ENCODE measurements around the gene YARS1. TPM values are rescaled to one million over a fixed set of nuclear protein-coding genes. Genes with fewer than 3 reads are reported as not detected.
"Not testable (repeated sequence)": the region's sequence is repeated elsewhere in the genome, so short reads cannot be mapped to it uniquely, and the experiment has no call there.

The YARS1 gene
- total RNA-seq, 1 experiment from 2014 or later = 118 TPM

- Histone ChIP-seq H3K36me3 (ENCODE audit: insufficient read depth, low read length) (peaks cover 16% of the 10 kb centered on the region), H3K9me2 (replicated peaks; ENCODE audit: insufficient read depth, low read length) (no peaks in the 10 kb centered on the region), H3K27me3 (ENCODE audit: low read length) (no peaks in the 10 kb centered on the region), H3K27ac (ENCODE audit: low read length) (no peak overlapping the region), H4K20me1 (ENCODE audit: insufficient read depth, low read depth, low read length) (no peaks in the 10 kb centered on the region), H3K4me1 (ENCODE audit: low read length) (peaks cover 8% of the 10 kb centered on the region), H2AFZ (ENCODE audit: low read length) (no peak overlapping the region), H3K9ac (ENCODE audit: low read length) (no peak overlapping the region), H3K79me2 (ENCODE audit: low read length) (peaks cover 5% of the 10 kb centered on the region; the same call in 1 of the 2 replicates), H3K4me3 (ENCODE audit: low read length) (no peak overlapping the region), H3K4me2 (ENCODE audit: low read depth, low read length, poor library complexity, severe bottlenecking) (no peak overlapping the region), H3K9me3 (ENCODE audit: low read length) (no peaks in the 10 kb centered on the region)
- no peak for DNase-seq
Measured at GRCh38 chr1:32797456-32797855, 19.7 kb downstream of the YARS1 start.

GRCh38 chr1:32795763-32796162 is 21.4 kb downstream of the YARS1 start:
- not testable (repeated sequence) for H3K4me3 ChIP-seq (ENCODE audit: low read length); H3K9me3 ChIP-seq (ENCODE audit: low read length); H3K27ac ChIP-seq (ENCODE audit: low read length); H3K27me3 ChIP-seq (ENCODE audit: low read length); DNase-seq; H3K79me2 ChIP-seq (ENCODE audit: low read length); H3K4me2 ChIP-seq (ENCODE audit: low read depth, low read length, poor library complexity, severe bottlenecking); H4K20me1 ChIP-seq (ENCODE audit: insufficient read depth, low read depth, low read length); H3K4me1 ChIP-seq (ENCODE audit: low read length); H3K9ac ChIP-seq (ENCODE audit: low read length); H2AFZ ChIP-seq (ENCODE audit: low read length); H3K9me2 ChIP-seq (replicated peaks; ENCODE audit: insufficient read depth, low read length)
- peaks cover 25% of the 10 kb centered on the region for H3K36me3 ChIP-seq (ENCODE audit: insufficient read depth, low read length)

GRCh38 chr1:32791881-32792280 is 25.3 kb downstream of the YARS1 start:
- H3K27me3 ChIP-seq (ENCODE audit: low read length) = no peaks in the 10 kb centered on the region
- H4K20me1 ChIP-seq (ENCODE audit: insufficient read depth, low read depth, low read length) = no peaks in the 10 kb centered on the region
- H3K9ac ChIP-seq (ENCODE audit: low read length) = no peak overlapping the region
- H3K27ac ChIP-seq (ENCODE audit: low read length) = no peak overlapping the region
- H3K79me2 ChIP-seq (ENCODE audit: low read length) = no peaks in the 10 kb centered on the region
- no peaks in the 10 kb centered on the region for H3K4me1 ChIP-seq (ENCODE audit: low read length)
- no peaks in the 10 kb centered on the region for H3K9me3 ChIP-seq (ENCODE audit: low read length)
- no peak overlapping the region for H3K4me3 ChIP-seq (ENCODE audit: low read length)
- no peak overlapping the region for H3K4me2 ChIP-seq (ENCODE audit: low read depth, low read length, poor library complexity, severe bottlenecking)
- H2AFZ ChIP-seq (ENCODE audit: low read length) = no peak overlapping the region
- H3K36me3 ChIP-seq (ENCODE audit: insufficient read depth, low read length) = peaks cover 29% of the 10 kb centered on the region
- H3K9me2 ChIP-seq (replicated peaks; ENCODE audit: insufficient read depth, low read length) = no peaks in the 10 kb centered on the region
- DNase-seq = no peak

- H3K9me3 ChIP-seq (ENCODE audit: low read length); H4K20me1 ChIP-seq (ENCODE audit: insufficient read depth, low read depth, low read length); H2AFZ ChIP-seq (ENCODE audit: low read length); H3K27ac ChIP-seq (ENCODE audit: low read length); H3K4me1 ChIP-seq (ENCODE audit: low read length); DNase-seq; H3K4me2 ChIP-seq (ENCODE audit: low read depth, low read length, poor library complexity, severe bottlenecking); H3K27me3 ChIP-seq (ENCODE audit: low read length); H3K79me2 ChIP-seq (ENCODE audit: low read length); H3K9ac ChIP-seq (ENCODE audit: low read length); H3K9me2 ChIP-seq (replicated peaks; ENCODE audit: insufficient read depth, low read length); H3K4me3 ChIP-seq (ENCODE audit: low read length): not testable (repeated sequence)
- H3K36me3 ChIP-seq (ENCODE audit: insufficient read depth, low read length) = peaks cover 41% of the 10 kb centered on the region
Measured at GRCh38 chr1:32789356-32789755, 27.8 kb downstream of the YARS1 start.

GRCh38 chr1:32786856-32787255 is 30.3 kb downstream of the YARS1 start:
- Histone ChIP-seq H3K79me2 (ENCODE audit: low read length) (no peaks in the 10 kb centered on the region), H4K20me1 (ENCODE audit: insufficient read depth, low read depth, low read length) (no peaks in the 10 kb centered on the region), H3K4me3 (ENCODE audit: low read length) (no peak overlapping the region), H3K9ac (ENCODE audit: low read length) (no peak overlapping the region), H3K4me1 (ENCODE audit: low read length) (no peaks in the 10 kb centered on the region), H3K9me3 (ENCODE audit: low read length) (no peaks in the 10 kb centered on the region), H3K9me2 (replicated peaks; ENCODE audit: insufficient read depth, low read length) (no peaks in the 10 kb centered on the region), H3K4me2 (ENCODE audit: low read depth, low read length, poor library complexity, severe bottlenecking) (no peak overlapping the region), H3K36me3 (ENCODE audit: insufficient read depth, low read length) (peaks cover 44% of the 10 kb centered on the region), H3K27me3 (ENCODE audit: low read length) (no peaks in the 10 kb centered on the region), H2AFZ (ENCODE audit: low read length) (no peak overlapping the region), H3K27ac (ENCODE audit: low read length) (no peak overlapping the region)
- peak; percentile 53 for DNase-seq

- no peaks in the 10 kb centered on the region for H4K20me1 ChIP-seq (ENCODE audit: insufficient read depth, low read depth, low read length)
- H3K36me3 ChIP-seq (ENCODE audit: insufficient read depth, low read length) = peaks cover 42% of the 10 kb centered on the region
- DNase-seq = no peak
- H3K9me3 ChIP-seq (ENCODE audit: low read length) = no peaks in the 10 kb centered on the region
- H3K9me2 ChIP-seq (replicated peaks; ENCODE audit: insufficient read depth, low read length) = no peaks in the 10 kb centered on the region
- H2AFZ ChIP-seq (ENCODE audit: low read length) = no peak overlapping the region
- H3K4me1 ChIP-seq (ENCODE audit: low read length) = no peaks in the 10 kb centered on the region
- H3K4me3 ChIP-seq (ENCODE audit: low read length) = no peak overlapping the region
- no peaks in the 10 kb centered on the region for H3K79me2 ChIP-seq (ENCODE audit: low read length)
- no peak overlapping the region for H3K4me2 ChIP-seq (ENCODE audit: low read depth, low read length, poor library complexity, severe bottlenecking)
- no peak overlapping the region for H3K9ac ChIP-seq (ENCODE audit: low read length)
- H3K27me3 ChIP-seq (ENCODE audit: low read length) = no peaks in the 10 kb centered on the region
- no peak overlapping the region for H3K27ac ChIP-seq (ENCODE audit: low read length)
Measured at GRCh38 chr1:32784817-32785216, 32.3 kb downstream of the YARS1 start.

- Histone ChIP-seq H3K36me3 (ENCODE audit: insufficient read depth, low read length) (peaks cover 36% of the 10 kb centered on the region), H3K27me3 (ENCODE audit: low read length) (no peaks in the 10 kb centered on the region), H3K4me1 (ENCODE audit: low read length) (no peaks in the 10 kb centered on the region), H3K27ac (ENCODE audit: low read length) (no peak overlapping the region), H3K79me2 (ENCODE audit: low read length) (no peaks in the 10 kb centered on the region), H3K4me2 (ENCODE audit: low read depth, low read length, poor library complexity, severe bottlenecking) (no peak overlapping the region), H4K20me1 (ENCODE audit: insufficient read depth, low read depth, low read length) (no peaks in the 10 kb centered on the region), H3K4me3 (ENCODE audit: low read length) (no peak overlapping the region), H3K9me2 (replicated peaks; ENCODE audit: insufficient read depth, low read length) (no peaks in the 10 kb centered on the region), H2AFZ (ENCODE audit: low read length) (no peak overlapping the region), H3K9me3 (ENCODE audit: low read length) (no peaks in the 10 kb centered on the region), H3K9ac (ENCODE audit: low read length) (no peak overlapping the region)
- DNase-seq = no peak
Measured at GRCh38 chr1:32783851-32784250, 33.3 kb downstream of the YARS1 start.

GRCh38 chr1:32782086-32782485 is 35.1 kb downstream of the YARS1 start:
- Histone ChIP-seq H2AFZ (ENCODE audit: low read length) (no peak overlapping the region), H3K9ac (ENCODE audit: low read length) (no peak overlapping the region), H3K27me3 (ENCODE audit: low read length) (no peaks in the 10 kb centered on the region), H3K36me3 (ENCODE audit: insufficient read depth, low read length) (peaks cover 32% of the 10 kb centered on the region), H3K4me3 (ENCODE audit: low read length) (no peak overlapping the region), H3K4me2 (ENCODE audit: low read depth, low read length, poor library complexity, severe bottlenecking) (no peak overlapping the region), H4K20me1 (ENCODE audit: insufficient read depth, low read depth, low read length) (no peaks in the 10 kb centered on the region), H3K4me1 (ENCODE audit: low read length) (no peaks in the 10 kb centered on the region), H3K79me2 (ENCODE audit: low read length) (no peaks in the 10 kb centered on the region), H3K9me2 (replicated peaks; ENCODE audit: insufficient read depth, low read length) (no peaks in the 10 kb centered on the region), H3K9me3 (ENCODE audit: low read length) (no peaks in the 10 kb centered on the region), H3K27ac (ENCODE audit: low read length) (no peak overlapping the region)
- no peak for DNase-seq

GRCh38 chr1:32780628-32781234 is 36.4 kb downstream of the YARS1 start:
- DNase-seq = no peak
- Histone ChIP-seq H3K4me2 (ENCODE audit: low read depth, low read length, poor library complexity, severe bottlenecking) (no peak overlapping the region), H3K4me3 (ENCODE audit: low read length) (no peak overlapping the region), H3K9me2 (replicated peaks; ENCODE audit: insufficient read depth, low read length) (no peaks in the 10 kb centered on the region), H3K79me2 (ENCODE audit: low read length) (no peaks in the 10 kb centered on the region), H3K27ac (ENCODE audit: low read length) (no peak overlapping the region), H3K9ac (ENCODE audit: low read length) (no peak overlapping the region), H3K36me3 (ENCODE audit: insufficient read depth, low read length) (peaks cover 21% of the 10 kb centered on the region), H4K20me1 (ENCODE audit: insufficient read depth, low read depth, low read length) (no peaks in the 10 kb centered on the region), H3K4me1 (ENCODE audit: low read length) (no peaks in the 10 kb centered on the region), H3K9me3 (ENCODE audit: low read length) (no peaks in the 10 kb centered on the region), H3K27me3 (ENCODE audit: low read length) (no peaks in the 10 kb centered on the region), H2AFZ (ENCODE audit: low read length) (no peak overlapping the region)
